HUES64 (cell line): ENCODE measurements around the gene REPIN1.

ENCODE experiments used
- H3K27ac ChIP-seq: 2 replicates; pipeline ENCODE4 v1.7.0; 2013; ENCODE audit warnings: low read depth, low read length, inconsistent platforms
- H3K27me3 ChIP-seq: 2 replicates; pipeline ENCODE4 v1.6.1; 2013; ENCODE audit warnings: mild to moderate bottlenecking, low read length; ENCODE audit not compliant: insufficient read depth
- H3K36me3 ChIP-seq: 2 replicates; pipeline ENCODE4 v1.6.1; 2013; ENCODE audit warnings: mild to moderate bottlenecking, low read length; ENCODE audit not compliant: insufficient read depth
- H3K4me1 ChIP-seq: 2 replicates; pipeline ENCODE4 v1.6.1; 2013; ENCODE audit warnings: mild to moderate bottlenecking, low read length, moderate library complexity; ENCODE audit not compliant: insufficient read depth
- H3K4me3 ChIP-seq: 2 replicates; pipeline ENCODE4 v1.5.1; 2013; ENCODE audit warnings: mild to moderate bottlenecking, low read length, moderate library complexity
- H3K9ac ChIP-seq: 2 replicates; pipeline ENCODE4 v1.6.1; 2013; ENCODE audit warnings: mild to moderate bottlenecking, low read depth, low read length
- H3K9me3 ChIP-seq: 2 replicates; pipeline ENCODE4 v1.6.1; 2013; ENCODE audit warnings: low read depth, low read length; ENCODE audit not compliant: insufficient read depth
- WGBS: fragments of 150-250, 120-280 bp; methylation state at CpG from one replicate; pipeline ENCODE4 v1.1.7; 2013; ENCODE audit warnings: missing lambda C conversion rate; 5-methylcytosine and 5-hydroxymethylcytosine counted together

The REPIN1 gene

GRCh38 chr7:150346922-150347321 is 21.7 kb upstream of the REPIN1 start:
- H3K4me1 ChIP-seq: peaks cover 12% of the 10 kb centered on the region
- H3K9ac ChIP-seq: no peak overlapping the region
- H3K36me3 ChIP-seq: no peaks in the 10 kb centered on the region
- no peak overlapping the region for H3K4me3 ChIP-seq
- H3K27ac ChIP-seq: no peak overlapping the region
- peaks cover 23% of the 10 kb centered on the region for H3K27me3 ChIP-seq
- WGBS: 94% methylated on average over 5 of the region's 5 CpGs
- H3K9me3 ChIP-seq: peaks cover 13% of the 10 kb centered on the region; the same call in 1 of the 2 replicates

GRCh38 chr7:150351587-150352194 is 16.9 kb upstream of the REPIN1 start:
- Histone ChIP-seq H3K27ac (no peak overlapping the region), H3K4me3 (no peak overlapping the region), H3K9ac (no peak overlapping the region), H3K27me3 (no peaks in the 10 kb centered on the region), H3K4me1 (no peaks in the 10 kb centered on the region), H3K9me3 (0 out of 2 replicates have a peak, but pooled peaks cover 3% of the 10 kb centered on the region), H3K36me3 (no peaks in the 10 kb centered on the region)
- WGBS: 77% methylated on average over 5 of the region's 8 CpGs

GRCh38 chr7:150355666-150356059 is 13.0 kb upstream of the REPIN1 start:
- Histone ChIP-seq H3K9me3 (no peaks in the 10 kb centered on the region), H3K9ac (no peak overlapping the region), H3K27ac (no peak overlapping the region), H3K4me1 (0 out of 2 replicates have a peak, but pooled peaks cover 8% of the 10 kb centered on the region), H3K4me3 (no peak overlapping the region), H3K36me3 (no peaks in the 10 kb centered on the region), H3K27me3 (no peaks in the 10 kb centered on the region)
- no CpG with 5 or more reads among the region's 1 CpG for WGBS

- no peaks in the 10 kb centered on the region for H3K9me3 ChIP-seq
- peaks cover 11% of the 10 kb centered on the region; the same call in 1 of the 2 replicates for H3K4me1 ChIP-seq
- H3K27ac ChIP-seq: no peak overlapping the region
- H3K36me3 ChIP-seq: no peaks in the 10 kb centered on the region
- no peak overlapping the region for H3K9ac ChIP-seq
- no peaks in the 10 kb centered on the region for H3K27me3 ChIP-seq
- WGBS: 64% methylated on average over 4 of the region's 6 CpGs
- H3K4me3 ChIP-seq: no peak overlapping the region
Measured at GRCh38 chr7:150356265-150356897, 12.2 kb upstream of the REPIN1 start.

GRCh38 chr7:150357270-150357669 is 11.4 kb upstream of the REPIN1 start:
- no peak overlapping the region for H3K27ac ChIP-seq
- peaks cover 20% of the 10 kb centered on the region for H3K4me1 ChIP-seq
- H3K4me3 ChIP-seq: no peak overlapping the region
- H3K27me3 ChIP-seq: no peaks in the 10 kb centered on the region
- no peaks in the 10 kb centered on the region for H3K36me3 ChIP-seq
- no peaks in the 10 kb centered on the region for H3K9me3 ChIP-seq
- no peak overlapping the region for H3K9ac ChIP-seq
- WGBS: 80% methylated on average over 9 of the region's 9 CpGs

GRCh38 chr7:150357771-150358427 is 10.7 kb upstream of the REPIN1 start:
- no peak overlapping the region for H3K9ac ChIP-seq

GRCh38 chr7:150358433-150358832 is 10.2 kb upstream of the REPIN1 start:
- H3K4me1 ChIP-seq: peaks cover 29% of the 10 kb centered on the region
- no peak overlapping the region for H3K27ac ChIP-seq
- H3K36me3 ChIP-seq: no peaks in the 10 kb centered on the region

More at GRCh38 chr7:150357771-150358427, 10.7 kb upstream of the REPIN1 start:
- no peaks in the 10 kb centered on the region for H3K36me3 ChIP-seq
- peaks cover 26% of the 10 kb centered on the region for H3K4me1 ChIP-seq
- 75% methylated on average over 13 of the region's 13 CpGs for WGBS
- no peaks in the 10 kb centered on the region for H3K27me3 ChIP-seq
- no peak overlapping the region for H3K27ac ChIP-seq
- no peaks in the 10 kb centered on the region for H3K9me3 ChIP-seq
- H3K4me3 ChIP-seq: no peak overlapping the region

GRCh38 chr7:150358988-150359621 is 9.5 kb upstream of the REPIN1 start:
- no peaks in the 10 kb centered on the region for H3K9me3 ChIP-seq
- no peak overlapping the region for H3K27ac ChIP-seq
- H3K36me3 ChIP-seq: no peaks in the 10 kb centered on the region
- H3K4me3 ChIP-seq: no peak overlapping the region
- no peak overlapping the region for H3K9ac ChIP-seq
- no peaks in the 10 kb centered on the region for H3K27me3 ChIP-seq
- WGBS: 83% methylated on average over 4 of the region's 4 CpGs
- H3K4me1 ChIP-seq: peaks cover 29% of the 10 kb centered on the region

More at GRCh38 chr7:150358433-150358832, 10.2 kb upstream of the REPIN1 start:
- H3K4me3 ChIP-seq: no peak overlapping the region
- no peaks in the 10 kb centered on the region for H3K27me3 ChIP-seq
- H3K9me3 ChIP-seq: no peaks in the 10 kb centered on the region
- 92% methylated on average over 4 of the region's 4 CpGs for WGBS
- H3K9ac ChIP-seq: no peak overlapping the region

GRCh38 chr7:150359622-150360362 is 8.8 kb upstream of the REPIN1 start:
- no peak overlapping the region for H3K27ac ChIP-seq
- no peaks in the 10 kb centered on the region for H3K36me3 ChIP-seq
- no peak overlapping the region for H3K4me3 ChIP-seq
- no peak overlapping the region for H3K9ac ChIP-seq
- H3K4me1 ChIP-seq: peaks cover 29% of the 10 kb centered on the region
- H3K27me3 ChIP-seq: no peaks in the 10 kb centered on the region
- 95% methylated on average over 2 of the region's 2 CpGs for WGBS
- no peaks in the 10 kb centered on the region for H3K9me3 ChIP-seq

GRCh38 chr7:150360363-150361058 is 8.1 kb upstream of the REPIN1 start:
- peaks cover 29% of the 10 kb centered on the region for H3K4me1 ChIP-seq

More at GRCh38 chr7:150360363-150361058, 8.1 kb upstream of the REPIN1 start:
- Histone ChIP-seq H3K27ac (no peak overlapping the region), H3K36me3 (no peaks in the 10 kb centered on the region), H3K27me3 (no peaks in the 10 kb centered on the region), H3K4me3 (no peak overlapping the region), H3K9me3 (no peaks in the 10 kb centered on the region), H3K9ac (no peak overlapping the region)
- WGBS: 78% methylated on average over 5 of the region's 5 CpGs
